Measurements from ENCODE around the gene FRMD8. TPM values are rescaled to one million over a fixed set of nuclear protein-coding genes. Genes with fewer than 3 reads are reported as not detected.

FRMD8 gene
- total and polyA plus RNA-seq, 2 experiments from 2014 or later, result 7.0 to 35.4 TPM

DNA sequence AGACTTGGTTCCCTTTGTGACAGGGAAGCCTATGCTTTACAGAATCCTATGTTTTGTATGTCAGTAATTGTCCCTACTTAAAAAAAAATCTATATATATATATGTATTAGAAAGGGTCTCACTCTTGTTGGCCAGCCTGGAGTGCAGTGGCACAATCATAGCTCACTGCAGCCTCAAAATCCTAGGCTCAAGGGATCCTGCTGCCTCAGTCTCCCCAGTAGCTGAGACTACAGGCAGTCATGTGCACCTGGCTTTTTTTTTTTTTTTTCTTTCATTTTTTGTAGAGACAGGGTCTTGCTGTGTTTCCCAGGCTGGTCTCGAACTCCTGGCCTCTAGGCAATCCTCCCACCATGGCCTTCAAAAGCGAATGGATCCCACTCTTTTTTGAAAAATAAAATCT, 34.1 kb downstream of the FRMD8 start:
- H3K27me3 ChIP-seq (ENCODE audit: insufficient read depth), result no peaks in the 10 kb centered on the region
- peaks cover 44% of the 10 kb centered on the region for H3F3A ChIP-seq (replicated peaks; ENCODE audit: low read depth)
- peak overlapping the region; percentile 73; the same call in 1 of the 3 replicates for H3K4me3 Mint-ChIP-seq
- peaks cover 84% of the 10 kb centered on the region for H3K4me1 Mint-ChIP-seq
- peak overlapping the region; percentile 64; the same call in 1 of the 2 replicates for H3K4me2 ChIP-seq
- H3K36me3 ChIP-seq (ENCODE audit: insufficient read depth), result no peaks in the 10 kb centered on the region
- peaks cover 83% of the 10 kb centered on the region for H3K4me1 ChIP-seq (ENCODE audit: insufficient read depth)
- H3K27ac ChIP-seq (ENCODE audit: low read depth), result peak overlapping the region; percentile 93
- TF ChIP-seq ZNF114 (CRISPR knock-in tag; IDR thresholded peaks at IDR 0.05) (no peak), STAT1 (IDR thresholded peaks at IDR 0.05; ENCODE audit: unreplicated experiment) (no peak)
- TF ChIP-seq, protein P1, sequence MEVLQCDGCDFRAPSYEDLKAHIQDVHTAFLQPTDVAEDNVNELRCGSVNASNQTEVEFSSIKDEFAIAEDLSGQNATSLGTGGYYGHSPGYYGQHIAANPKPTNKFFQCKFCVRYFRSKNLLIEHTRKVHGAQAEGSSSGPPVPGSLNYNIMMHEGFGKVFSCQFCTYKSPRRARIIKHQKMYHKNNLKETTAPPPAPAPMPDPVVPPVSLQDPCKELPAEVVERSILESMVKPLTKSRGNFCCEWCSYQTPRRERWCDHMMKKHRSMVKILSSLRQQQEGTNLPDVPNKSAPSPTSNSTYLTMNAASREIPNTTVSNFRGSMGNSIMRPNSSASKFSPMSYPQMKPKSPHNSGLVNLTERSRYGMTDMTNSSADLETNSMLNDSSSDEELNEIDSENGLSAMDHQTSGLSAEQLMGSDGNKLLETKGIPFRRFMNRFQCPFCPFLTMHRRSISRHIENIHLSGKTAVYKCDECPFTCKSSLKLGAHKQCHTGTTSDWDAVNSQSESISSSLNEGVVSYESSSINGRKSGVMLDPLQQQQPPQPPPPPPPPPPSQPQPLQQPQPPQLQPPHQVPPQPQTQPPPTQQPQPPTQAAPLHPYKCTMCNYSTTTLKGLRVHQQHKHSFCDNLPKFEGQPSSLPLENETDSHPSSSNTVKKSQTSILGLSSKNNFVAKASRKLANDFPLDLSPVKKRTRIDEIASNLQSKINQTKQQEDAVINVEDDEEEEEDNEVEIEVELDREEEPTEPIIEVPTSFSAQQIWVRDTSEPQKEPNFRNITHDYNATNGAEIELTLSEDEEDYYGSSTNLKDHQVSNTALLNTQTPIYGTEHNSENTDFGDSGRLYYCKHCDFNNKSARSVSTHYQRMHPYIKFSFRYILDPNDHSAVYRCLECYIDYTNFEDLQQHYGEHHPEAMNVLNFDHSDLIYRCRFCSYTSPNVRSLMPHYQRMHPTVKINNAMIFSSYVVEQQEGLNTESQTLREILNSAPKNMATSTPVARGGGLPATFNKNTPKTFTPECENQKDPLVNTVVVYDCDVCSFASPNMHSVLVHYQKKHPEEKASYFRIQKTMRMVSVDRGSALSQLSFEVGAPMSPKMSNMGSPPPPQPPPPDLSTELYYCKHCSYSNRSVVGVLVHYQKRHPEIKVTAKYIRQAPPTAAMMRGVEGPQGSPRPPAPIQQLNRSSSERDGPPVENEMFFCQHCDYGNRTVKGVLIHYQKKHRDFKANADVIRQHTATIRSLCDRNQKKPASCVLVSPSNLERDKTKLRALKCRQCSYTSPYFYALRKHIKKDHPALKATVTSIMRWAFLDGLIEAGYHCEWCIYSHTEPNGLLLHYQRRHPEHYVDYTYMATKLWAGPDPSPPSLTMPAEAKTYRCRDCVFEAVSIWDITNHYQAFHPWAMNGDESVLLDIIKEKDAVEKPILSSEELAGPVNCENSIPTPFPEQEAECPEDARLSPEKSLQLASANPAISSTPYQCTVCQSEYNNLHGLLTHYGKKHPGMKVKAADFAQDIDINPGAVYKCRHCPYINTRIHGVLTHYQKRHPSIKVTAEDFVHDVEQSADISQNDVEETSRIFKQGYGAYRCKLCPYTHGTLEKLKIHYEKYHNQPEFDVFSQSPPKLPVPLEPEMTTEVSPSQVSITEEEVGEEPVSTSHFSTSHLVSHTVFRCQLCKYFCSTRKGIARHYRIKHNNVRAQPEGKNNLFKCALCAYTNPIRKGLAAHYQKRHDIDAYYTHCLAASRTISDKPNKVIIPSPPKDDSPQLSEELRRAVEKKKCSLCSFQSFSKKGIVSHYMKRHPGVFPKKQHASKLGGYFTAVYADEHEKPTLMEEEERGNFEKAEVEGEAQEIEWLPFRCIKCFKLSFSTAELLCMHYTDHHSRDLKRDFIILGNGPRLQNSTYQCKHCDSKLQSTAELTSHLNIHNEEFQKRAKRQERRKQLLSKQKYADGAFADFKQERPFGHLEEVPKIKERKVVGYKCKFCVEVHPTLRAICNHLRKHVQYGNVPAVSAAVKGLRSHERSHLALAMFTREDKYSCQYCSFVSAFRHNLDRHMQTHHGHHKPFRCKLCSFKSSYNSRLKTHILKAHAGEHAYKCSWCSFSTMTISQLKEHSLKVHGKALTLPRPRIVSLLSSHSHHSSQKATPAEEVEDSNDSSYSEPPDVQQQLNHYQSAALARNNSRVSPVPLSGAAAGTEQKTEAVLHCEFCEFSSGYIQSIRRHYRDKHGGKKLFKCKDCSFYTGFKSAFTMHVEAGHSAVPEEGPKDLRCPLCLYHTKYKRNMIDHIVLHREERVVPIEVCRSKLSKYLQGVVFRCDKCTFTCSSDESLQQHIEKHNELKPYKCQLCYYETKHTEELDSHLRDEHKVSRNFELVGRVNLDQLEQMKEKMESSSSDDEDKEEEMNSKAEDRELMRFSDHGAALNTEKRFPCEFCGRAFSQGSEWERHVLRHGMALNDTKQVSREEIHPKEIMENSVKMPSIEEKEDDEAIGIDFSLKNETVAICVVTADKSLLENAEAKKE (CRISPR knock-in tag; IDR thresholded peaks at IDR 0.05), result no peak
- H3K27me3 Mint-ChIP-seq (ENCODE audit: insufficient read depth, low read depth, poor library complexity), result peaks cover 37% of the 10 kb centered on the region
- no peaks in the 10 kb centered on the region for H4K20me1 ChIP-seq (replicated peaks; ENCODE audit: insufficient read depth)
- no peak for ATAC-seq
- no peak for DNase-seq (ENCODE audit: low spot score)
- H3K79me2 ChIP-seq (replicated peaks; ENCODE audit: insufficient read depth), result peaks cover 25% of the 10 kb centered on the region
- H3K9me2 ChIP-seq (ENCODE audit: insufficient read depth), result no peaks in the 10 kb centered on the region
- H3K4me3 ChIP-seq, result no peak overlapping the region
- H3K27ac Mint-ChIP-seq, result peak overlapping the region; percentile 79
- no peak overlapping the region for H2AFZ ChIP-seq
- no peaks in the 10 kb centered on the region; the same call in 2 of the 3 replicates for H3K9me3 Mint-ChIP-seq
- no peaks in the 10 kb centered on the region for H3K36me3 Mint-ChIP-seq (ENCODE audit: low read depth)

DNA sequence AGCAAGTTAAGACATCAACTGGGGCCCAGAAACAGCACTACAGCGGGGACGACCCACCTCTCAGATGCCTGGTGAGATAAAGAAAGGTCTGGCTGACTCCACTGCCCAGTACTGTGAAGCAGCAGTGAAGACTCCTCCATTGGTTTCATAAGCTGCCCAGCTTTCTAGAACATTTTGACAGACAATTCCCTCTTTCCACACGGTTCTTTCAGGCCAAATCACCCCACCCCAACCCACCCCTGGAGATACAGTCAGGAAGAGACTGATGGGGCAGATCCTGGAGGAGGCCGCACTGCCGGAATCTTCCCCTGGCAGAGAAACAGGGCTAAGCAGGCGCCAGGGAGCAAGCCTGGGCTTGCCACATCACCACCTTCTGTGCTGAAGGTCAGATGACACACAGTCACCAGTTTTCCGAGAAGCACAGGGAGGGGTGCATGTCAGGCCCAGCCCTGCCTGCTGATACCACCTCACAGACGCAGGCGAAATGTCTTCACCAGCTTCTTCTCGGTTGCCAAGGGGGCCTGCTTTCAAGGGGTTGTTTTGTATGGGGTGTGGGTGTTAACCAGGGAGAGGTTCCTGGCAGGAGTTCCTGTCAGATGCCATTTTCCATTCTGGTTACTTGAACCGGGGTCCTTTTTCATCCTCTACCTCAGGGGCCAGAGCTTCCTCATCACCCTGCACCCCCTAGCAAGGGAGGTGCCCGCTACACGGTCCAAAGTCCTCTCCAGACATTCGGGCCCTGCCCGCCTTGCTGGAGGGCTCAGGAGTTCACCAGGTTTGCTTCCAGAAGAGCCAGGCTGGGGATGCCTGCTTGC, 34.7 kb downstream of the FRMD8 start:
- Mint-ChIP-seq H3K4me1 (peaks cover 82% of the 10 kb centered on the region), H3K27ac (peak overlapping the region; percentile 86), H3K36me3 (ENCODE audit: low read depth) (no peaks in the 10 kb centered on the region), H3K4me3 (peak overlapping the region; percentile 73), H3K9me3 (no peaks in the 10 kb centered on the region; the same call in 2 of the 3 replicates), H3K27me3 (ENCODE audit: insufficient read depth, low read depth, poor library complexity) (peaks cover 37% of the 10 kb centered on the region)
- H3K27me3 ChIP-seq (ENCODE audit: insufficient read depth), result no peaks in the 10 kb centered on the region
- no peaks in the 10 kb centered on the region for H3K36me3 ChIP-seq (ENCODE audit: insufficient read depth)
- H3K4me3 ChIP-seq, result peak overlapping the region; percentile 84
- no peak overlapping the region for H2AFZ ChIP-seq
- peaks cover 31% of the 10 kb centered on the region for H3K79me2 ChIP-seq (replicated peaks; ENCODE audit: insufficient read depth)
- ATAC-seq, result no peak
- peaks cover 89% of the 10 kb centered on the region for H3K4me1 ChIP-seq (ENCODE audit: insufficient read depth)
- no peaks in the 10 kb centered on the region for H3K9me2 ChIP-seq (ENCODE audit: insufficient read depth)
- peak; percentile 58 for DNase-seq (ENCODE audit: low spot score)
- H3F3A ChIP-seq (replicated peaks; ENCODE audit: low read depth), result peaks cover 44% of the 10 kb centered on the region
- H4K20me1 ChIP-seq (replicated peaks; ENCODE audit: insufficient read depth), result no peaks in the 10 kb centered on the region
- H3K27ac ChIP-seq (ENCODE audit: low read depth), result peak overlapping the region; percentile 93
- peak overlapping the region; percentile 98 for H3K4me2 ChIP-seq
- no peak for TF ChIP-seq EZH2 (IDR thresholded peaks at IDR 0.05; ENCODE audit: low read depth, unreplicated experiment)
- TF ChIP-seq, protein P2, sequence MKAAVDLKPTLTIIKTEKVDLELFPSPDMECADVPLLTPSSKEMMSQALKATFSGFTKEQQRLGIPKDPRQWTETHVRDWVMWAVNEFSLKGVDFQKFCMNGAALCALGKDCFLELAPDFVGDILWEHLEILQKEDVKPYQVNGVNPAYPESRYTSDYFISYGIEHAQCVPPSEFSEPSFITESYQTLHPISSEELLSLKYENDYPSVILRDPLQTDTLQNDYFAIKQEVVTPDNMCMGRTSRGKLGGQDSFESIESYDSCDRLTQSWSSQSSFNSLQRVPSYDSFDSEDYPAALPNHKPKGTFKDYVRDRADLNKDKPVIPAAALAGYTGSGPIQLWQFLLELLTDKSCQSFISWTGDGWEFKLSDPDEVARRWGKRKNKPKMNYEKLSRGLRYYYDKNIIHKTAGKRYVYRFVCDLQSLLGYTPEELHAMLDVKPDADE (IDR thresholded peaks at IDR 0.05), result no peak
- no peak for TF ChIP-seq NANOG (IDR thresholded peaks at IDR 0.05; ENCODE audit: borderline replicate concordance)
